ENCODE data around the gene GALNTL6. TPM values are rescaled to one million over a fixed set of nuclear protein-coding genes. Genes with fewer than 3 reads are reported as not detected.

Gene GALNTL6
- total RNA-seq, 1 experiment from 2014 or later = not detected

DNA sequence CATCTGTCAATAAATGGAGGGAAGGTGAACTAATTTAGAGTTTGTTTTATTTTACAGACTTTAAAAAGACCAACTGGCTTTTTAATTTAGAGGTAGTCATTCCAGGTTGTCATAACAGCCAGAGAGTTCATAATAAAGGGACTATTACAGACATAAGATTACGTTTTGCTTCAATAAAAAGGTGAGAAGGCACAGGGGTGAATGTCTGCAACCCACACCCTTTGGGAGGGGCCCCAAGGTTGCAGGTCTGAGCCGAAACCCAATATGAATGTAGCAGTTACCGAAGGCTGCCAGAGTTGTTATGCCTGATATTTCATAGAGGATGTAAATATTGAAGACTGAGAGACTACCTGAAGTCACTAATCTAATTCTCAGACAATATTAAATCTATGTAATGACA lies 1025.7 kb downstream of the GALNTL6 start:
- Histone ChIP-seq H3K9me2 (ENCODE audit: insufficient read depth) (no peaks in the 10 kb centered on the region), H3K79me2 (ENCODE audit: insufficient read depth, low read length) (no peaks in the 10 kb centered on the region), H3K4me1 (ENCODE audit: control insufficient read depth in 1 of 2, insufficient read depth in 2 of 2, low read length in 2 of 2) (no peaks in the 10 kb centered on the region), H3K36me3 (ENCODE audit: control insufficient read depth in 1 of 2, insufficient read depth in 2 of 2, low read length in 2 of 2) (no peaks in the 10 kb centered on the region), H3K27me3 (ENCODE audit: insufficient read depth, low read length) (no peaks in the 10 kb centered on the region), H3K9me3 (ENCODE audit: control insufficient read depth in 1 of 2, insufficient read depth in 1 of 2, low read depth in 1 of 2, low read length in 2 of 2) (no peaks in the 10 kb centered on the region), H3K27ac (ENCODE audit: low read depth, low read length) (no peak overlapping the region), H2AFZ (ENCODE audit: low read depth, low read length, poor library complexity, severe bottlenecking) (no peak overlapping the region), H3K9ac (ENCODE audit: low read length) (no peak overlapping the region), H3K4me2 (ENCODE audit: low read length) (no peak overlapping the region), H4K20me1 (ENCODE audit: insufficient read depth) (no peaks in the 10 kb centered on the region), H3K4me3 (replicated peaks in 1 of 2; ENCODE audit: low read depth in 1 of 2, low read length in 2 of 2) (no peak overlapping the region)
- DNase-seq (ENCODE audit: low read depth, low spot score) (no peak), ATAC-seq (no peak)
- ChIA-PET RAD21 (ENCODE audit: low non-redundant PET in 1 of 2, low total read pairs in 2 of 2, uncharacterized antibody in 2 of 2, unreplicated experiment in 2 of 2) (no interaction called here), POLR2A (no interaction called here), CTCF (no interaction called here)
- intact Hi-C loops (cut with micrococcal nuclease) = no loop called here
- TF ChIP-seq JUND (IDR thresholded peaks at IDR 0.05) (no peak), EZH2phosphoT487 (IDR thresholded peaks at IDR 0.05; ENCODE audit: borderline replicate concordance) (no peak), YY1 (IDR thresholded peaks at IDR 0.05; ENCODE audit: extremely low read depth, insufficient replicate concordance, low read depth, low read length) (no peak), EZH2 (IDR thresholded peaks at IDR 0.05) (no peak), RAD21 (IDR thresholded peaks at IDR 0.05; ENCODE audit: low read depth) (no peak), SRF (IDR thresholded peaks at IDR 0.05; ENCODE audit: low read depth) (no peak), POLR2A (IDR thresholded peaks at IDR 0.05; ENCODE audit: borderline replicate concordance, extremely low read depth, insufficient read depth, insufficient read length) (no peak), POLR2AphosphoS5 (IDR thresholded peaks at IDR 0.05; ENCODE audit: low read depth, low read length) (no peak), ZNF274 (IDR thresholded peaks at IDR 0.05; ENCODE audit: low read depth, low read length) (no peak), ELF1 (IDR thresholded peaks at IDR 0.05; ENCODE audit: borderline replicate concordance, low read depth) (no peak), SP1 (IDR thresholded peaks at IDR 0.05; ENCODE audit: low read depth) (no peak)
- TF ChIP-seq, protein P1, sequence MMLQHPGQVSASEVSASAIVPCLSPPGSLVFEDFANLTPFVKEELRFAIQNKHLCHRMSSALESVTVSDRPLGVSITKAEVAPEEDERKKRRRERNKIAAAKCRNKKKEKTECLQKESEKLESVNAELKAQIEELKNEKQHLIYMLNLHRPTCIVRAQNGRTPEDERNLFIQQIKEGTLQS (IDR thresholded peaks at IDR 0.05) = no peak
- TF ChIP-seq, protein P2, sequence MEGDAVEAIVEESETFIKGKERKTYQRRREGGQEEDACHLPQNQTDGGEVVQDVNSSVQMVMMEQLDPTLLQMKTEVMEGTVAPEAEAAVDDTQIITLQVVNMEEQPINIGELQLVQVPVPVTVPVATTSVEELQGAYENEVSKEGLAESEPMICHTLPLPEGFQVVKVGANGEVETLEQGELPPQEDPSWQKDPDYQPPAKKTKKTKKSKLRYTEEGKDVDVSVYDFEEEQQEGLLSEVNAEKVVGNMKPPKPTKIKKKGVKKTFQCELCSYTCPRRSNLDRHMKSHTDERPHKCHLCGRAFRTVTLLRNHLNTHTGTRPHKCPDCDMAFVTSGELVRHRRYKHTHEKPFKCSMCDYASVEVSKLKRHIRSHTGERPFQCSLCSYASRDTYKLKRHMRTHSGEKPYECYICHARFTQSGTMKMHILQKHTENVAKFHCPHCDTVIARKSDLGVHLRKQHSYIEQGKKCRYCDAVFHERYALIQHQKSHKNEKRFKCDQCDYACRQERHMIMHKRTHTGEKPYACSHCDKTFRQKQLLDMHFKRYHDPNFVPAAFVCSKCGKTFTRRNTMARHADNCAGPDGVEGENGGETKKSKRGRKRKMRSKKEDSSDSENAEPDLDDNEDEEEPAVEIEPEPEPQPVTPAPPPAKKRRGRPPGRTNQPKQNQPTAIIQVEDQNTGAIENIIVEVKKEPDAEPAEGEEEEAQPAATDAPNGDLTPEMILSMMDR (IDR thresholded peaks at IDR 0.05 in 2 of 3, conservative IDR thresholded peaks at IDR 0.05 in 1 of 3; ENCODE audit: borderline replicate concordance in 1 of 3, insufficient read depth in 1 of 3, low read depth in 2 of 3, low read length in 2 of 3) = no peak
- TF ChIP-seq, protein P3, sequence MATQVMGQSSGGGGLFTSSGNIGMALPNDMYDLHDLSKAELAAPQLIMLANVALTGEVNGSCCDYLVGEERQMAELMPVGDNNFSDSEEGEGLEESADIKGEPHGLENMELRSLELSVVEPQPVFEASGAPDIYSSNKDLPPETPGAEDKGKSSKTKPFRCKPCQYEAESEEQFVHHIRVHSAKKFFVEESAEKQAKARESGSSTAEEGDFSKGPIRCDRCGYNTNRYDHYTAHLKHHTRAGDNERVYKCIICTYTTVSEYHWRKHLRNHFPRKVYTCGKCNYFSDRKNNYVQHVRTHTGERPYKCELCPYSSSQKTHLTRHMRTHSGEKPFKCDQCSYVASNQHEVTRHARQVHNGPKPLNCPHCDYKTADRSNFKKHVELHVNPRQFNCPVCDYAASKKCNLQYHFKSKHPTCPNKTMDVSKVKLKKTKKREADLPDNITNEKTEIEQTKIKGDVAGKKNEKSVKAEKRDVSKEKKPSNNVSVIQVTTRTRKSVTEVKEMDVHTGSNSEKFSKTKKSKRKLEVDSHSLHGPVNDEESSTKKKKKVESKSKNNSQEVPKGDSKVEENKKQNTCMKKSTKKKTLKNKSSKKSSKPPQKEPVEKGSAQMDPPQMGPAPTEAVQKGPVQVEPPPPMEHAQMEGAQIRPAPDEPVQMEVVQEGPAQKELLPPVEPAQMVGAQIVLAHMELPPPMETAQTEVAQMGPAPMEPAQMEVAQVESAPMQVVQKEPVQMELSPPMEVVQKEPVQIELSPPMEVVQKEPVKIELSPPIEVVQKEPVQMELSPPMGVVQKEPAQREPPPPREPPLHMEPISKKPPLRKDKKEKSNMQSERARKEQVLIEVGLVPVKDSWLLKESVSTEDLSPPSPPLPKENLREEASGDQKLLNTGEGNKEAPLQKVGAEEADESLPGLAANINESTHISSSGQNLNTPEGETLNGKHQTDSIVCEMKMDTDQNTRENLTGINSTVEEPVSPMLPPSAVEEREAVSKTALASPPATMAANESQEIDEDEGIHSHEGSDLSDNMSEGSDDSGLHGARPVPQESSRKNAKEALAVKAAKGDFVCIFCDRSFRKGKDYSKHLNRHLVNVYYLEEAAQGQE (IDR thresholded peaks at IDR 0.05; ENCODE audit: low read depth) = no peak
- TF ChIP-seq, protein P4, sequence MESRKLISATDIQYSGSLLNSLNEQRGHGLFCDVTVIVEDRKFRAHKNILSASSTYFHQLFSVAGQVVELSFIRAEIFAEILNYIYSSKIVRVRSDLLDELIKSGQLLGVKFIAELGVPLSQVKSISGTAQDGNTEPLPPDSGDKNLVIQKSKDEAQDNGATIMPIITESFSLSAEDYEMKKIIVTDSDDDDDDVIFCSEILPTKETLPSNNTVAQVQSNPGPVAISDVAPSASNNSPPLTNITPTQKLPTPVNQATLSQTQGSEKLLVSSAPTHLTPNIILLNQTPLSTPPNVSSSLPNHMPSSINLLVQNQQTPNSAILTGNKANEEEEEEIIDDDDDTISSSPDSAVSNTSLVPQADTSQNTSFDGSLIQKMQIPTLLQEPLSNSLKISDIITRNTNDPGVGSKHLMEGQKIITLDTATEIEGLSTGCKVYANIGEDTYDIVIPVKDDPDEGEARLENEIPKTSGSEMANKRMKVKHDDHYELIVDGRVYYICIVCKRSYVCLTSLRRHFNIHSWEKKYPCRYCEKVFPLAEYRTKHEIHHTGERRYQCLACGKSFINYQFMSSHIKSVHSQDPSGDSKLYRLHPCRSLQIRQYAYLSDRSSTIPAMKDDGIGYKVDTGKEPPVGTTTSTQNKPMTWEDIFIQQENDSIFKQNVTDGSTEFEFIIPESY (IDR thresholded peaks at IDR 0.05; ENCODE audit: extremely low read depth, insufficient replicate concordance, low read length) = no peak
- TF ChIP-seq, protein P5, sequence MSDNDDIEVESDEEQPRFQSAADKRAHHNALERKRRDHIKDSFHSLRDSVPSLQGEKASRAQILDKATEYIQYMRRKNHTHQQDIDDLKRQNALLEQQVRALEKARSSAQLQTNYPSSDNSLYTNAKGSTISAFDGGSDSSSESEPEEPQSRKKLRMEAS (IDR thresholded peaks at IDR 0.05) = no peak
- no TSS peak for BruUV-seq (replicated peaks)
